Retinal pigment epithelial cell (primary cell): ENCODE results near the gene TCEA2.
"Not testable (repeated sequence)": the region's sequence is repeated elsewhere in the genome, so short reads cannot be mapped to it uniquely, and the experiment has no call there.

ENCODE experiments used
- DNase-seq: peaks from one replicate; pipeline ENCODE4 v3.0.0-alpha.2; 2010; ENCODE audit warnings: low read depth
- H3K4me3 ChIP-seq: 2 replicates; pipeline ENCODE4 v1.5.1; 2011; ENCODE audit warnings: mild to moderate bottlenecking, low read length, control low read depth, moderate library complexity
- TF ChIP-seq, protein P1 (sequence below): conservative IDR thresholded peaks from 2 replicates; pipeline ENCODE4 v1.5.1; 2011; ENCODE audit warnings: low read depth, low read length, control low read depth, inconsistent platforms

The TCEA2 gene

DNA sequence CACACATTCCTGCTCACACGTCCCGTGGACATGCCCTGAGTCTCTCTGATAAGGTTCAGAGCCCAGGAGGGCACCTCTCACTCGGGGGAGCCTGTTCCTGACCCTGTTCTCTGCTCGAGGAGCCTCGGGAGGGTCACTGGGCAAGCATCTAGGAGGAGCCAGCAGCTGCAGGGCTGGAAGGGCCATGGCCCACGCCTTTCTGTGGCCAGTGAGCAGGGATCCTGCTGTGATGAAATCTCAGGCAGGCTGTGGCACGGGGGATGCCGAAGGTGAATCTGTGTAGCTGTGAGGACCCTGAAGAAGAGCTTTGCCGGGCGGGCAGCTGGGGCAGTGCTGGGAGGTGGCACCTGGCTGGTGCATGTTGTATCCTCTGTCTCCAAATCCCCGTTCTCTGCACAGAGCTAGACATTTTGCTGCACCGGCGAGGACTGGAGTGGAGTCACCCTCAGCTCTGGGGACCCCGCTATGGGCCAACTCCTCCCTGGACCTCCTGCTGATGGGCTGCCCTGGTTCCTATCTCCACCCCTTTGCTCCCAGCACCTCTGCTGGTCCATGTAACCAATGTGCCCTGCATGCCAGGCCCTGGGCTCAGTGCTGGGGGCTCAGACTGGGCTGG, 51.5 kb downstream of the TCEA2 start:
- no peak for DNase-seq
- no peak overlapping the region for H3K4me3 ChIP-seq
- TF ChIP-seq, protein P1, sequence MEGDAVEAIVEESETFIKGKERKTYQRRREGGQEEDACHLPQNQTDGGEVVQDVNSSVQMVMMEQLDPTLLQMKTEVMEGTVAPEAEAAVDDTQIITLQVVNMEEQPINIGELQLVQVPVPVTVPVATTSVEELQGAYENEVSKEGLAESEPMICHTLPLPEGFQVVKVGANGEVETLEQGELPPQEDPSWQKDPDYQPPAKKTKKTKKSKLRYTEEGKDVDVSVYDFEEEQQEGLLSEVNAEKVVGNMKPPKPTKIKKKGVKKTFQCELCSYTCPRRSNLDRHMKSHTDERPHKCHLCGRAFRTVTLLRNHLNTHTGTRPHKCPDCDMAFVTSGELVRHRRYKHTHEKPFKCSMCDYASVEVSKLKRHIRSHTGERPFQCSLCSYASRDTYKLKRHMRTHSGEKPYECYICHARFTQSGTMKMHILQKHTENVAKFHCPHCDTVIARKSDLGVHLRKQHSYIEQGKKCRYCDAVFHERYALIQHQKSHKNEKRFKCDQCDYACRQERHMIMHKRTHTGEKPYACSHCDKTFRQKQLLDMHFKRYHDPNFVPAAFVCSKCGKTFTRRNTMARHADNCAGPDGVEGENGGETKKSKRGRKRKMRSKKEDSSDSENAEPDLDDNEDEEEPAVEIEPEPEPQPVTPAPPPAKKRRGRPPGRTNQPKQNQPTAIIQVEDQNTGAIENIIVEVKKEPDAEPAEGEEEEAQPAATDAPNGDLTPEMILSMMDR: no peak

DNA sequence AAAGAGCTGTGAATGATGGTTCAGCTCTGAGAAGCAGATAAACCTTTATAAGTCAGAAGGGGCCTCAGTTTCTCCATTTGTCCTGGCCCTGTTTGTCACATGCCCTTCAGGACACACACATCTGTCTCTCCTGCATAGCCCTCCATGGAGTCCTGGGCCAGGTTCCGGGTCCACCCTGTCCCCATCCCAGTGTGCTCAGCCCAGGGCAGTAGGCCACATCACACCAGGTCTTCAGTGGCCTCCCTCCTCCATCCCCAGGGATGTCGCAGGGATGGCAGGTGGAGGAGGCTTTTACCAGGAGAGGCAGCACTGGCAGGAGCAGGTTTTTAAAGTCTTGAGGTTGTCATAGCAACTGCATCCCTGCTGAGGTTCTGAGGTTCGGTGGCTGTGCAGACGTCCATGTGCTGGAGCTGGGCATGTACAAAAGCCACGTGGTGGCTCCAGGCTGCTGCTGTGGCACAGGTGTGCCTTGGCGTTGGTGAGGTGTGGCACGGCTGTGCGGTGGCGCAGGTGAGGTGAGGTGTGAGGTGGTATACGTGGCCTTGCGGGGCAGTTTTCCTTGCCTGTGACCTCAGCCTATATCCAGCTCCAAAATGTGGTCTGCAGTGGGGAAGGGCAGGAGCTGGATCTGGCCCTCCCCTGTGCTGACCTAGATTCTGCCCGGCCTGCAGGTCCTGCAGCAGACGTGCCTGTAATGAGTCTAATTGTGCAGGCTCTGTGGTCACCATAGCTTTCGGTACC, 52.3 kb downstream of the TCEA2 start:
- DNase-seq: no peak
- TF ChIP-seq, protein P1: no peak

DNA sequence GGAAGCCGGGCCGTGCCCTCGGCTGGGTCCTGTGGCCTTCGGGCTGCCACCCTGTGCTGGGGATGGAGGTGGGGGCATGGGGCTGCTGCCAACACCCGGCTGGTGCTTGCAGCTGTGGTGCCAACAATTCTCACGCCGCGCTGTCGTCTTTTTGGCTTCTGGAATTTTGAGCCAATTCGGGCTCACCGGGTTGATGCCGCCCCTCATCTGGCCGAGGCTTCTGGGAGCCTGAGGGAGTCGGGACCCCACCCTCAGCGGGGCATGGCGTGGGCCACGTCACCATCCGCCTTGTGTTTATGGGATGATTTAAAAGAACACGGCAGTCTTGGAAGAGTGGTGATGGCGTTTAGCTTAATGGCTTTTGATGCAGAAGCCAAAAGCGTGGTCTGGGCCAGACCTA, 53.0 kb downstream of the TCEA2 start:
- H3K4me3 ChIP-seq: no peak overlapping the region
- DNase-seq: no peak
- TF ChIP-seq, protein P1: no peak

More for the DNA sequence above, 52.3 kb downstream of the TCEA2 start:
- H3K4me3 ChIP-seq: no peak overlapping the region

DNA sequence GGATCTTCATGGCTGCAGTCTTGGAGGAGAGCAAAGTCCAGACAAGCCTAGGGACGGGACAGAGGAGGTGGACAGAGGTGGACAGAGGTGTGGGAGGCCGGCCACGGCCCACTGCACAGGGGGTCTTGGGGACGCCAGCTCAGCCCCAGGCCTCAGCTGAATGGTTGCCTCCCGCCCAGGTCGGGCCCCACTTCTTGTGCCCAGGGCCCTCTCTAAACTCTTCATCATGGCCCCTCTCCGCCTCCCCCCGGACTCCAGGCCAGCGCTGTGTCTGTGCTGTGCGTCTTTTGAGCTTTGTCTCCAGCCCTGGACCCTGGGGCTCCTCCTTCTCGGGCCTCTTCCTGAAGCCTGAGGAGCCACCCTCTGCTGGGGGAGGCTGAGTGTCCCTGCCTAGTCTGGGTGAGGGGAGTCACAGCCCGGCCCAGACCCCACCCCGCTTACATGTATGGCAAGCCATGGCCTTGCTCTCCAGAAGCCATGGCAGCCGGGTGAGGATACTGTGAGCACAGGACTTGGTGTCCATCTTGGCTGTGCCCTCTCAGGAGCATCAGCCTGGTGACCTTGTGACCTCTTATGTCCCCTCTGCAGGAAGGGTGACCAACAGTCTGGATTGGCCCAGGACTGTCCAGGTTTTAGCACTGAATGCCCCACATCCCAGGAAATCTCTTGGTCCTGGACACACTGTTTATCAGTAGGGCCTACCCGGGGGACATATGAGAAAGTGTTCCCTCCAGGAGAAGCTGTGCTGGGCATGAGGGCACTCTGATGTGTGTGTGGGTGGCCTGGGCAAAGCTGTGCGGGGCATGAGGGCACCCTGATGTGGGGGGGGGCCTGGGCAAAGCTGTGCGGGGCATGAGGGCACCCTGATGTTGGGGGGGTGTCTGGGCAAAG, 53.8 kb downstream of the TCEA2 start:
- TF ChIP-seq, protein P1: no peak
- no peak for DNase-seq

DNA sequence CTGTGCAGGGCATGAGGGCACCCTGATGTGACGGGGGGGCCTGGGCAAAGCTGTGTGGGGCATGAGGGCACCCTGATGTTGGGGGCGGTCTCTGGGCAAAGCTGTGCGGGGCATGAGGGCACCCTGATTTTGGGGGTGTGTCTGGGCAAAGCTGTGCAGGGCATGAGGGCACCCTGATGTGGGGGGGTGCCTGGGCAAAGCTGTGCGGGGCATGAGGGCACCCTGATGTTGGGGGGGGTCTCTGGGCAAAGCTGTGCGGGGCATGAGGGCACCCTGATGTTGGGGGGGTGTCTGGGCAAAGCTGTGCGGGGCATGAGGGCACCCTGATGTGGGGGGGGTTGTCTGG, 54.4 kb downstream of the TCEA2 start:
- H3K4me3 ChIP-seq, DNase-seq: not testable (repeated sequence)

More for the DNA sequence above, 53.8 kb downstream of the TCEA2 start:
- H3K4me3 ChIP-seq: no peak overlapping the region

DNA sequence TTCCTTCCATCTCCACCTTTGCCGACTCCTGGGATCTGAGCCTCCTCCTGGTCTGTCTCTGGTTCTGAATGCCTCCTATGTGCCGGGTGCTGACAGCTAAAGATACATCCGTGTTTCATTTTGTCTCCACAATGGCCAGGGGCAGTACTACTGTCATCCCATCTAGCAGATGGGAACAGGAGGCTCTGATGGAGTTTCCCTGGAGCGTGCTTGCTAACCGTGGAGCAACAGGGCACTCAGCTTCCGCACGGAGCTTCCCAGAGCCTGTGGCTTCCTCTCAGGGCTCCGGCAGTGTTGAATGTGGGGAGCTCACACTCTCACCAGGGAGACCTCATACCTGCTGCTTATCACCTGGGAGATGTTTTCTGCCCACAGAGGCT, 56.3 kb downstream of the TCEA2 start:
- no peak for DNase-seq
- no peak overlapping the region for H3K4me3 ChIP-seq
- TF ChIP-seq, protein P1: no peak

DNA sequence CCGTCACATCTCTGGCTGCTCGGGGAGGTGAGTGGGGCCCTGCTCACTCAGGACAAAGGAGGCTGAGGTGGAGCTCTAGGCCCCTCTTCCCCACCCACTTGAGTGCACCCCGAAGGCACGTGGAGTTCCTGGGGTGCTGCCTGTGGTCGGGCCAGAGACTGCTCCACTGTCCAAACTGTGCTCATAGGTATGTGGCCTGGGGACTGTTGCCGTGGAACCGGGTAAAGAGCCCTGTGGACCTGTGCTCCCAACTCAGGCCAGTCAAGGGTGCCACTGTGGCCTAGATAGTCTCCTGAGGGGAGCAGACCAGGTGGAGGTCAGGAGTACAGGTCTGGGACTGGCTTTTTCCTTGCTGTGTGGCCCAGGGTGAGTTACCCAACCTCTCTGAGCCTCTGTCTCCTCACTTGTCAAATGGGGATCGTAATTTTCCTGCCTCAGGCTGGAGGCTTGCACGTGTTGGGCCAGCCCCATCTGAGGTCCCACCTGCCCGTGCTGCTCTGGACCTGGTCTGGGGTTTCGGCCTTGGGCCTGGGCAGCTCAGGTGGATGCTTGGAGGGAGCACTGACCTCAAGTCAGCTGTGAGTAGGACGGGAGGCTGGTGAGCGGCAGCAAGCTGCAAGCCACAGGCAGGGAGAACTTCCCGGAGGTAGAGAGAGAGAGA, 56.8 kb downstream of the TCEA2 start:
- no peak overlapping the region for H3K4me3 ChIP-seq
- TF ChIP-seq, protein P1: no peak
- no peak for DNase-seq
